GM19395 (cell line): ENCODE data around the gene SV2B.

Experiments used
- ATAC-seq: cut with Tn5 transposase; IDR thresholded peaks from one replicate; pipeline ENCODE4 v1.9.1; 2021; ENCODE audit warnings: mild to moderate bottlenecking, moderate library complexity; ENCODE audit not compliant: unreplicated experiment

SV2B gene

GRCh38 chr15:91135201-91136130 is 35.4 kb downstream of the SV2B start:
- peak; percentile 94 for ATAC-seq

GRCh38 chr15:91136386-91136923 is 36.4 kb downstream of the SV2B start:
- ATAC-seq, result no peak

GRCh38 chr15:91140601-91141000 is 40.5 kb downstream of the SV2B start:
- ATAC-seq, result no peak

DNA sequence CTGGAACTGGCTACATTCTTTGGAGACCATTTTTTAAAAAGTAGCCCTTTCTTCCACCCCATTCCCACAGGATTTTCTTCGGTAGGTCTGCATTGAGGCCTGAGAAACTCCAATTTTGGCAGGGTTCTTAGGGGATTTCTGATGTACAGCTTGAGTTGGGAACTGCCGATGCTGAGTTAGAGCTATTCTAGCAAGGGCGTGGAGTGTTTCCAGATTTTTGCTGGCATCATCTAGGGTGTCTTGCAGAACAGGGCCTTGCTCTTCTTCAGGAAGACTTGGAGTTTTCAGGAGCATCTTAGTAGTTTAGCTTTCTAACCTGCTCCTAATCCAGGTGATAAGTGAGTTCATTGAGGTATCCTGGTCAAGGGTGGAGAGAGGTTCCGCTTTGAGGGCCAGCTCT is 41.0 kb downstream of the SV2B start:
- ATAC-seq, result no peak

DNA sequence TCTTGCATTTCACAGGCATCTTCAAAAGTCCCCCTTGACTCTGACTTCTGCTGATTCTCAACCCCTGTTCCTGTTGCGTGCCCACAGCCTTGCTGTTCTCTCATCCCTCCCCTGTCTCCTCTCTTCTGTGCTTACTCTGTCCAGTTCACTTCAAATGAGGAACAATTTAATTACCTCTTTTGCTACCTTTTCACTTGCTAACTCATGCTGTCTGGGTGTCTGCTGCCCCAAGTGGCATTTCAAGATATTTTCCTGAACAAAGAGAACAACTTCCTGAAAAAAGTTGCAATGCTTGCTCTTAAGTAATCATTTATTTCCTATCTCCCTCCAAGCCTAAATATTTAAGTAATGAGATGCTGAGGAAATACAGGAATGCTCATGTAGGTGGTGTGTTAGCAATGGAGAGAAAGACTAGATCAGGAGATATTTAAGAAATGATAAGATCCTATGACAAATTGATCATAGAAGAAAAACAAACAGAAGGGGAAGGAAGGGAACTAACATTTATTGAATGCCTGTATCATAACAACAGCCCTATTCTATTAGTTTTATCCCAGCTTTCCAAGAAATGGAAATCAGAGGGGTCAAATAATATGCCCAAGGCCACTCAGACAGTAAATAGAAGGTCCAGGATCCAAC is 42.2 kb downstream of the SV2B start:
- peak; percentile 62 for ATAC-seq

GRCh38 chr15:91142946-91143345 is 42.9 kb downstream of the SV2B start:
- ATAC-seq, result no peak

GRCh38 chr15:91146728-91147127 is 46.7 kb downstream of the SV2B start:
- ATAC-seq, result no peak

DNA sequence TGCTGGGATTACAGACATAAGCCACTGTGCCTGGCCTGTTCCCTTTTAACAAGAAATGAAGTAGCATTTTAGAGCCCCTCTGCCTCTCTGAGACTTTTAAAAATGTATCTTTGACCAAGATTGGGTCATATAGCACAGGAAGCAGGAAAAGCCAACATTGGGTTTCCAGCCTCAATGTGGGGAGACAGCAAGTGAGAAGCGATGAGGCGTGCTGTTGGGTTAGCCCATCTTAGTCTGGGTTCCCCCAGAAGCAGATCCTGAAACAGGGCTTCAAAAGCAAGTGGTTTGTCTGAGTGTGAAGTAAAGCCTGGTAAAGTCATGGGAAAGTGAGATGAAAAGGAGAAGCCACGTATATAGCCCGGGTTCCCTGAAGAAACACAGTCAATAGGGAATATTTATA is 48.2 kb downstream of the SV2B start:
- no peak for ATAC-seq

GRCh38 chr15:91150502-91151160 is 50.6 kb downstream of the SV2B start:
- ATAC-seq, result no peak

DNA sequence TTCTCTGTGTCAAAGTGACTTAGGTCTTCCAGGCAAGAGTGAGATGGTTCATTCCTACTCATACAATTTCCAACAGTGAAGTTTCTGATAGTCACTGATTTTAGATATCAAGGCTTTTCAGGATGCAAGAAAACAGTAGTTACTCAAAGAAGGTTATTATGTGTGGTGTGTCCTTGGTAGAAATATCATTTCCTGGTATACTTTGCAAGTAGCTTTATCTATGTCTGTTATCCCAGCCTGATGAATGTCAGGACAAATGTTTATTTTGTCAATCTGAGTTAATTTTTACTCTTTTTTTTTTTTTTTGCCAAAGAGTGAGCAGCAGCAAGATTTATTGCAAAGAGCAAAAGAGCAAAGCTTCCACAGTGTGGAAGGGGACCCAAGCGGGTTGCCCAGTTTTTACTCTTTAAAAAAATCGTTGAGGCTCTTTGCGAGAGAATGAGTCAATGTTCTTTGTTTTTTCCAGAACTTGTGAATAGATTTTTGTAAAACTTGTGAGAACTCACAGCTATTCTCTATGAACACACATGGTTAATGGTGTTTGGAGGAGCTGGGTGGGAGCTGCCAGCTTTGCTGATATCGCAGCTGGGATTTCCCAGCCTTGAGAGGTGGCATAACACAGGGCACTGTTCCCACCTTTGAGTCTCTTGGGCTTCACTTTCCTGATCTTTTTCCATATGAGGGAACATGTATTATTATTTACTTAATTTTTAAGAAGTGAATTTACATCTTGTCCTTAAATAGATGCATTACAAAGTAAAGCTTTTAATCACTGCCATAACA is 51.9 kb downstream of the SV2B start:
- ATAC-seq, result no peak

DNA sequence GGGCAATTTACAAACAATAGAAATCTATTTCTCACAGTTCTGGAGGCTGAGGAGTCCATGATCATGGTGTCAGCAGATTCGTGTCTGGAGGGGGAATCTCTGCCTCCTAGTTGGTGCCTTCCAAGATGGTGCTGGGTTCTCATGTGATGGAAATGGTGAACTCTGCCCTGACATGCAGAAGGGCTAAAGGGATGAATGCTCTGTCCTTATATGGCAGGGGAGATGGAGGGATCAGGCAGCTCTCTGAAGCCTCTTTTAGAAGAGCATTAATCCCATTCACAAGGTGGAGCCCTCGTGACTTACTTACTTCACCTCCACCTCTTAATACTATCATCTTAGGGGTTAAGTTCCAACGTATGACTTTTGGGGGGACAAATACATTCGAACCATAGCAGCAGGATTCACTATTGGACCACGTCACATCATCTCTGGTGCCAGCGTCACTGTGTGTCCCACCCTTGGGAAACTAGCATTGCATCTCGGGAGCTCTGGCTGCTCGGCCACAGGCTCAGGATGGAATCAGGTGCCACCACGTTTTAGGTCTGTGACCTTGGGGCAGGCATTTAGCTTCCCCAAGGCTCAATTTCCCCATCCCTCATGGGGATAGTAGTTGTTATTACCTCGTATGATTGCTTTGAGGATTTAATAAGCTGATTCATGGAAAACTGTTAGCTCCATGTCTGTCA is 53.0 kb downstream of the SV2B start:
- ATAC-seq, result no peak

DNA sequence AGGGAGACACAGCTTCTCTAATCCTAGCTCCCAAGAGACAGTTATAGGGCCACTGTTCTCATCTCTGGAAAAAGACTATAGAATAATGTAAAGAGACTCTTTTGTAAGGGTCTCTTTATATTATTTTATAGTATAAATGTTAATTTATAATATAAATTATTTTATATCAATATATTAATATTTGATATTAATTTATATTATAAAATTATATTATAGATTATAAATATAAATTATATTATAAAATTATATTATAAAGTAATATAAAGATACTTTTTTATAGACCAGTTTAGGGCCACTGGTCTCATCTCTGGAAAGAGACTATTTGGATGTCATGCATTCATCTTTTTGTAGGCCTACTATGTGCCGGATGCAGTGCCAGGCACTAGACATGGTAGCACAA is 53.9 kb downstream of the SV2B start:
- ATAC-seq, result no peak

- no peak for ATAC-seq
Measured at GRCh38 chr15:91156175-91156726, 56.2 kb downstream of the SV2B start.

DNA sequence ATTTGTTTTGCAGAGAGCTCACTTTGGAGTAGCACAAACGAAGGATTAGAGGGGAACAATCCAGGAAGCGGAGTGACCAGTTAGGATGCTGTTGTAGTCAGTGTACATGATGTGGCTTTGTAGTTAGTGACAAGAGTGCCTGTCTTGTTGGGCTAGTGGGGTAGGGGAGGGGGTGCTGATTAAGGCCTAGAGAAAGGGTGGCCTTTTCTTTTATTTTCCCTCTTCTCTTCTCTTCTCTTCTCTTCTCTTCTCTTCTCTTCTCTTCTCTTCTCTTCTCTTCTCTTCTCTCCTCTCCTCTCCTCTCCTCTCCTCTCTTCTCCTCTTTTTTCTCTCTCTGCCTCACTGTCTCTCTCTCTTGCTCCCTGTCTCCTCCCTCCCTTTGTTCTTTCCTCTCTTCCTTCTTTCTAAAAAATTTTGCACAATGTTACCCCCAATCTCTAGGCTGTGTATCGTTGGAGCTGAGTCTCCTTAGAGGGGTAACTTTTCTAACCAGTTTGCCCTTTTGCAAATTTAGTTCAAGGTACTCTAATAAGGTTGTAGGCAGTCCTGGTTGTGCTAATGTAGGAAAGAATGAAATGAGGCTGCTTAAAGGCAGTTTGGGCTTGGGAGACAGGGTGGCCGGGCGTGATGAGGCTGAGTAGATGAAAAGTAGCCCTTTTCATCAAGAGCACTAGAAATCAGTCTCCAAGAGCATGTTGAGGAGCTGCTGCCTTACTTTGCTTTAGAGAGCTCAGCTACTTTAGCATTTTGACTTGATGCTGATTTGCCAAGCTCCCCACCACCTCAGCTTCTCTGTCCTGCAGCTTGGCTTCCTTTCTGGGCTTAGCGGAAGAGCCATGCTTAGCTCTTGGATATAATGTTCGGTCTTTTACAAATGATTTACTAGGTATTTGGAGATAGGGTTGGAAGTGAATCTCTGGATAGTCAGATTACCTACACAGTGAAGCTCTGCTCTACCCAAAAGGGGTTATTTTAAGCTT is 58.6 kb downstream of the SV2B start:
- no peak for ATAC-seq

- ATAC-seq, result no peak
Measured at GRCh38 chr15:91165850-91166249, 65.8 kb downstream of the SV2B start.

- no peak for ATAC-seq
Measured at GRCh38 chr15:91168457-91168856, 68.4 kb downstream of the SV2B start.

DNA sequence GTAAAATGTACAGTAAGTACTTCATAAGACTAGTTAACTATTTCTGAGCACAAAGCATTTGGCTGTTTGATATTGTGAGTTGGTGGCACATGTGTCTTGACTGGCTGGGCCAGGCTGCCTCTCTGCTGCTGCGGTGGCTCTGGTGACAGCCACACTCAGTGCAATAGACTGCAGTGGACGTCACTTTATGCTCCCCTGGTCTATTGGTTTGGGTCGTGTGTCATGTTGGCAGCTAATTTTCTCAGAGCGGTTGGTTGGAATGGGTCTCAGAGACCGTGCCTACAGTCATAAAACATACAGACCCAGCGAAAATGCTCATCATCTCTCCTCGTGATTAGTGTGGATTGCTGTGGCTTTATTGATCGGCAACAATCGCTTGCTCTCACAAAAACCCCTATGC is 71.3 kb downstream of the SV2B start:
- ATAC-seq, result no peak

DNA sequence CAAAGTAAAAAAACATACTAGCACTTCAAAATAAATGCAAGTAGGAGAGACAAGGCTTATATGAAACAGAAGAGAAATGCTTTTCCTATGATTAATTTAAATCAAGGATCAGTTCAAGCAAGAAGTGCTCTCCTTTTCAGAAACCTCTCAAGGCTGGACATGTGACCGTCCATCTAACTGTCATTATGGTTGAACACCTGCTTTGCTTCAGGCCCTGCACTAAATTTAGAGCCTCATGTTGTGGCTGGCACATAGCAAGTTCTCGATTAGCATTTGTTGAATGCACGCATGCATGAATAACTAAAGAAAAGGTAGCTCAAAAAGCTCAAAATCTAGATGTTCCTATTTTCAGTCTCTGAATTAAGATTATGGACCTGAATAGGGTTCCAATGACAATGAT is 82.0 kb downstream of the SV2B start:
- no peak for ATAC-seq

DNA sequence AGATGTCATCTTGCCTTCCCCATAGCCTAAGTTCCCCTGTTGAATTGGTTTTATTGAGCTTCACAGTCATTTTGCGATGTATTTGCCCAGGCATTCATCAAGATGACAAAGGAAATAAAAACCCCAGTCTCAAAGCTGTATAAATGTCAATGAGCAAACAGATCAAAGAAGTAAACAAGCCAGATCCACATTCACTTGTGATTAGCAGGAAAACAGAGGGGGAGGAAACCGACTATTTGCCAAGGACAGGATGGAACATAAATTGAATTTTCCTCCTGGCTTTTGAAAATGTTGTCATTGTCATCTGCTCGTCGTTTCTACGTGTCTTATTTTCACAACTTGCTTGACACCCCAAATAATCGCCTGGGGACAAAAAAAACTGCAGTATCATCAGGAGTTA is 83.5 kb downstream of the SV2B start:
- ATAC-seq, result no peak
